GM21515 (cell line): ENCODE measurements around the gene UBE2E2.

Source experiments
- ATAC-seq: cut with Tn5 transposase; IDR thresholded peaks from one replicate; pipeline ENCODE4 v1.9.1; 2021; ENCODE audit not compliant: unreplicated experiment

UBE2E2 gene

DNA sequence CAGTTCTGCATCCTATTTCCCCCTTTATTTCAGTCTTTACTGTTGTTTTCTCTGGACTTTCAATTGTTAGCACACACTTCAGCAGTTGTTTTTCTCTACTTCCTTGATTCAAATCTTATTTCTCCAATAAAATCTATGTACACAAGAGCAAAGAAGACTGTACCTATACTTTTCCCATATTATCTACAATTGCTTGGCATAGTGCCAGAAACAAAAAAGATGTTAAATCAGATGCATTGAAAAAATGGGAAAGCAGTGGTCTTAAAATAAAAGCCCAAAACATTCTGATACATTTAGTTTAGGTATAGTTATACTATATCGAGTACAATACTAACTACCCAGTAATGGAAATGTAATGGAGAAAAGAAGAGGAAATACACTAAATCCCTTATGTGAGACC lies 265.1 kb downstream of the UBE2E2 start:
- ATAC-seq, result no peak

GRCh38 chr3:23474580-23475357 lies 271.6 kb downstream of the UBE2E2 start:
- no peak for ATAC-seq

DNA sequence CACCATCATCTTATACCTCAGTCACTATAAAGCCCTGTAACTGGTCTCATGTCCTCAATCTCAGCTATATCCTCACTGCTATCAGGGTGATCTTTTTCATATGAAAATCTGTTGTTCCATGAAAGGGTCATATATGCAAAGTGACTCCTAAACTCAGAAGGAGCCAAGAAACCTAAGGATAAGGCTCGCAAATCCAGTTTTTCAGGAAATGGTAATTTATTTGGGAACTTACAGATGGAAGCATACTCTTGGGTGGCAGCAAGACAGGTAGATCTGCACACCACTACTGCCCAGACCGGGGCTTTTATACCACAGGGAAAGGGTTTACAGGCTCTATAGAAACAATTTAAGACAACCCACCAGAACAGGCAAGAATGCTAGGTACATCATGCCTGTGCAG lies 272.3 kb downstream of the UBE2E2 start:
- no peak for ATAC-seq

- ATAC-seq, result no peak
These were observed 275.9 kb downstream of the UBE2E2 start for GRCh38 chr3:23479026-23479425.

GRCh38 chr3:23479615-23480328 lies 276.6 kb downstream of the UBE2E2 start:
- no peak for ATAC-seq

DNA sequence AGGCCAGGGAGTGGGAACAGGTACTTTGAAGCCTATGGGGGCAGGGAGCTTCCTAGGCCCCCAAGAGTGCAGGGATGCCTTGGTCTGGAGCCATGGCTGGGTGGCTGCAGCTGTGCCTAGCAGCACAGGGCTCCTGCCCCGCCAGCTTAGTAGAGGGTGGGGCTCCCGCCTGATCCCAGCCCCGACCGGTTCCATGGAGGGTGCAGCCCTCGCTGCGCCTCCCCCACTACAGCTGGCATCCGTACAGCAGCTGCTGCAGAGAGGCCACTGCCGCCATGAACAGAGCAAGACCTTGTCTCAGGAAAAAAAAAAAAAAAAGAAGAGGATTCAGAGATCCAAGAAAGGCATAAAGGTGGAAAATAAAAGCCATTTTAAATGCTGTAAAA lies 277.2 kb downstream of the UBE2E2 start:
- no peak for ATAC-seq

- ATAC-seq, result no peak
These were observed 278.0 kb downstream of the UBE2E2 start for GRCh38 chr3:23481011-23481615.

DNA sequence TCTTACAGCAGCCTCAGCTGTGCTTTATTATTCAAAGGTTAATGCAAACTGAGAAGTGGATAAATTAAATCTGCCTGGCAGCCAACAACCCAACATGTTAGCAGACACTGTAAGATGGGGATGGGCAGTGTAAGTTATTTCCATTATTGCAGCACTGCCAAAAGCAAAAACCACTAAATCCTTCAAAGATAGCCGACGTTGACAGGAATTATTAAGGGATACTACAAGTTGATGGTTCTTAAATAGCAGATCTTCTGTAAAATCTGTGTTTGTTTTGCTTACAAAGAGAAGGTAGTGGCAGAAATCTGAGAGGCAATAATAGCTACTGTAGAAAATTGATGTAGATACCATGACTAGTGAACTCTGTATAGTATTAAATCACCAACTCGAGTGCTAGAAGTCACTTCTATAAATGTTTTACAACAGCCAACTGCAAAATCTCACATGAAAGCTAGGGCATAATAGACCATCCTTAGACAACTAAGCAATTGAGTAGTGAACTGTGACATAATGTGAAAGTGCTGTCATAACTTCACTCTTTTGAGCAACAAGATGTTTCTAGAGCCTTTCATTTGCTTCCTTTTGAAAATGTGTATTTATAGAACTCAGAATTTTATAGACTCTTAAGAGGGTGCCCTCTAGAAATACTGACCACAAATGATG lies 278.6 kb downstream of the UBE2E2 start:
- ATAC-seq, result no peak

DNA sequence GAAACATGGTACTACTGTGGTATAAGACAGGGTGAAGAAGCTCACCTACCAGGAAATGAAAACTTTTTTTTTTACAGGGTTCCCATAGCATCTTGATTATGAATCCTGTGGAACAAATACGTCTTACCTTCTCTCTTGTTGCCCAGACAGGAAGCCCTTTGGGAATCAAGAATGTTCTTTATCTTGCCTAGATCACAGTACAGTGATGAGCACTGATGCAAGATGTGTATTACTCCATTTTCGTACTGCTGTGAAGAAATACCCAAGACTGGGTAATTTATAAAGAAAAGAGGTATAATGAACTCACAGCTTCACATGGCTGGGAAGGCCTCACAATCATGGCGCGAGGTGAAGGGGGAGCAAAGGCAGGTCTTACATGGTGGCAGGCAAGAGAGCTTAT lies 281.3 kb downstream of the UBE2E2 start:
- no peak for ATAC-seq

- no peak for ATAC-seq
These were observed 282.8 kb downstream of the UBE2E2 start for GRCh38 chr3:23485922-23486321.

- ATAC-seq, result no peak
These were observed 283.9 kb downstream of the UBE2E2 start for GRCh38 chr3:23487015-23487414.

- ATAC-seq, result no peak
These were observed 285.5 kb downstream of the UBE2E2 start for GRCh38 chr3:23488618-23489017.

DNA sequence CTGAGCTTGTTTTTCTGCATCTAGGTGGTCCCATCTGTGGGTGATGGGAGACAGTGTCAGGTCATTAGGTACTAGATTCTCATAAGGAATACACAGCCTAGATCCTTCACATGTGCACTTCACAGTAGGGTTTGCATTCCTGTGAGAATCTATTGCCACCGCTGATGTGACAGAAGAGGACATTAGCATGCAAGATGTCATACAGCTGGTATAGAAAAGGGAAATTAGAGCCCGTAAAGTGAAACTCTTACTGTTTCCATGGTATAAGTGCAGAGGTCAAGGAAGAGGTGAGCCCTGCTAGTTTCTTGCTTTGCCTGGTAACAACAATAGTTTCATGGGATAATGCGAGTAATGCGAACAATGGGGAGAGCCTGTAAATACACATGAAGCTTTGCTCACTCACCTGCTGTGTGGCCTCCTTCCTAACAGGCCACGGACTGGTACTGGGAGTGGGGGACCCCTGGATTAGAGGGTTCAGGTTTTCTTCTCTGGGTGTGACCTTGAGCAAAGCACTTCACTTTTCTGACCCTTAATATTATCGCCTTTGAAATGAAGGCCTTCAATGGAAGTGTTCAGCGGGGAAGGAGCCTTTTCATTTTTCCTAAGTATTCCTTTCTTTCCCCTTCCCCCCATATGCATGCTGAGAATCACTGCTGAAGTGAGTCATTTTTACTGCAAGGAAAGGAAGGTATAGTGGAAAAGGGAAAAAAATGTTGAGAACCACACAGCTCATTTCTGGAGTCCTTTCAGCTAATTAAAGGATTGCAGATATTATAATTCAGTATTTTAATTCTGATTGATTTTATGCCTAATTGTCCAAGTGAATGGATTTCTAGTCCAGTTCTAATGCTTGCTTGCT lies 286.4 kb downstream of the UBE2E2 start:
- ATAC-seq, result no peak

- no peak for ATAC-seq
These were observed 287.3 kb downstream of the UBE2E2 start for GRCh38 chr3:23490459-23490858.

GRCh38 chr3:23492057-23492456 lies 288.9 kb downstream of the UBE2E2 start:
- ATAC-seq, result no peak

DNA sequence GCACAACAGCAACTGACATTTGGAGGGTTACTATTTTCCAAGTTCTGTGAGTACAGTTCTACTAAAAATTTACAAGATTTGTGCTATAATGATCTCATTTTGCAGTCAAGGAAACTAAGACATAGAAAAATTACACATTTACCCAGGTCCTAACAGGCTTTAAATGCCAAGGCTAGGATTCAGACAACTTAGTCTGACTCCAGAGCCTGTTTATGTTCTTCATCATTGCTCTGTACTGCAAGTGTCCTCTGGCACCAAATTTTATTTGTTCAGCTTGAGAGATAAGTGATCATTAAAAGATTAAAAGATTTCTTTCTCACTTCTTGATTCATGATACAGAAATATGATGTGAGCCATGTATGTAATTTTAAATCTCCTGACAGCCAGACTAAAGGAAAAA lies 290.8 kb downstream of the UBE2E2 start:
- no peak for ATAC-seq

DNA sequence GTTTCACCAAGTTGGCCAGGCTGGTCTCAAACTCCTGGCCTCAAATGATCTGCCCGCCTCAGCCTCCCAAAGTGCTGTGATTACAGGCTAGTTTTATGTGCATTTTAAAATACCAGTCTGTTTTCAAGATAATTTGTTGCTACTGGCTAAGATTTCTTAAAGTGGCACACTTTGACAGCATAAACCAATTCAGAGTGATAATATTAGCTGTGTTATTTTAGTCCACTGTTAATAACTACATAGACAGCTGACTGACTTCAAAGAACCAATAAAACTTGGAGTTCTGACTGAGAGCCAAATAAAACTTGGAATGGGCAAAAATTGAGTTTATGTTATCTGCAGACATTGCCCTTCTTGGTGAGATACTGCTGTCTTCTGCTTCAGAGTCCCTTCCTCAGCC lies 291.8 kb downstream of the UBE2E2 start:
- no peak for ATAC-seq

GRCh38 chr3:23495507-23495906 lies 292.4 kb downstream of the UBE2E2 start:
- no peak for ATAC-seq

GRCh38 chr3:23496165-23496564 lies 293.0 kb downstream of the UBE2E2 start:
- ATAC-seq, result peak; percentile 85

DNA sequence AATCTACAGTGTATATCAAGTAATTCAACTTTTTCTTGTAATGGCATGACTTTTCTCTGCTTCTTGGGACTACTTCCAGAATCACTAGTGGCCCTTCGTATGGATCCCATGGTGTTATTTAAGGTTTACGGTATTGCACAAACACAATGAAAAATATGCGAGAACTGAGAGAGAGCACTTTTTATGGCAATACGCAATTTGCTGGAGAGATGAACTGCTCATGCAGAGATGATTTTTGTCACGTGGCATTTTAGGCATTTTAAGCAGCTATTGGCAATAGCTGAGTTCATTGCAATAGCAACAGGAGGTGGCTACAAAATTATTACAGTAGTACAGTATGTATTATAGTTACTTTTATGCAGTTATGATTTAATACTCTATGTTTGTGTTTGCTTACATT lies 294.0 kb downstream of the UBE2E2 start:
- no peak for ATAC-seq
